Right ventricle myocardium superior (tissue), 1 donor: ENCODE measurements around the gene ZNF214. TPM values are rescaled to one million over a fixed set of nuclear protein-coding genes. Genes with fewer than 3 reads are reported as not detected.
A peak's percentile ranks its signal among the peaks of the same experiment; 100 is the strongest.
"Not testable (repeated sequence)": the region's sequence is repeated elsewhere in the genome, so short reads cannot be mapped to it uniquely, and the experiment has no call there.

Experiments
- ATAC-seq: fragments of 200-7000 bp; cut with Tn5 transposase; one replicate; pipeline ENCODE4 v1.9.1; 2020; ENCODE audit warnings: mild to moderate bottlenecking; ENCODE audit not compliant: poor library complexity
- DNase-seq: peaks from one replicate; pipeline ENCODE4 v3.0.0-alpha.2; 2020
- intact Hi-C: fragments of 100-400 bp; cut with DNase I; formaldehyde crosslinking; loops from one replicate; pipeline ENCODE4 v1.11.2; 2022
- total RNA-seq: library from RNA; stranded (reverse); fragmentation: NEBNext Ultra II Directional; extraction: Animal tissue kit (Norgen Biotek cat#: 25700); gene quantifications from one replicate; pipeline ENCODE4 v1.2.1, GENCODE V29; 2021
- donor health status: DM: no; HTN: yes; CAD: no; lungs with severe emphysema.

Gene ZNF214
- total RNA-seq, 1 donor from 2014 or later = 1.9 TPM

DNA sequence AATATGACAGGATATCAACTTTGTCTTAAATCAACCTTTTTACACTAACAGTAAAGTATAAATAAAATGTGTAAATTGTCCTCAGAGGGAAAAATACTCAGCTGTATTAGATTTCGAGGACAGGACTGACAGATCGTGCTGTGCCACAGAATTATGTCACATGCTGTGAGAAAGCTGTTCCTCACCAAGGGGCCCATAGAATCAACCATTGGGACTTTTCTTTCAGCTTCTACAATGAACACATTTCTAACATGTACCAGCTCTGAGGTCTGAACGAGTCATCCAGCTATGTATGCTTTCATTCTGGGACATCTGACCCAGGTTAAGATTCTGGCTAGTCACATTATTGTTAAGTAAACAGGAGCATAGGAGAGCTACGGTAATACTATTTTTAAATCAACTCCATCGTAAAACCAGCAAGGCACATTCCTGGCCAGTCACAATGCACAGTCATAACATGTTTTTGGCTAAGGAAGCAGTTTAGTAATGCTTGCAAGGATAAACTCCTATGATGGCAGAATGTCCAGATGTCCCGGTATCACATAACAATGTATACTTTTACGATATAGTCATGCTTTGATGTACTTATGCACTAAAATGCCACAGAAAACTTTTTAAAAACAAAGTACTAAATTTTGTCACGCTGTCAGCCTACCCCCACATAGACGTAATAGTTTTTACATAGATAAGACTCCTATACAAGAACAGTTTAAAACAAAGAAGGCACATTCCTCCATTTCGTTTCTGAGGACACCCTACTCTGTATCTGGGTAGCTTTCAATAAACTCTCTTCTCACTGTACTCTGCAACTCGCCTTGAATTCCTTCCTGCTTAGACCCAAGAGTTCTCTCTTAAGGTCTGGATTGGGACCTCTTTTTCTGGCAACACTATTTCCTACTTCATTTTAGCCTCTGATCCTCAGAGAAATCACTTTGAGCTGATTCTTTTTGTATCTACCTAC is 27.4 kb downstream of the ZNF214 start:
- DNase-seq (no peak), ATAC-seq (no peak)
- intact Hi-C loops = no loop called here

DNA sequence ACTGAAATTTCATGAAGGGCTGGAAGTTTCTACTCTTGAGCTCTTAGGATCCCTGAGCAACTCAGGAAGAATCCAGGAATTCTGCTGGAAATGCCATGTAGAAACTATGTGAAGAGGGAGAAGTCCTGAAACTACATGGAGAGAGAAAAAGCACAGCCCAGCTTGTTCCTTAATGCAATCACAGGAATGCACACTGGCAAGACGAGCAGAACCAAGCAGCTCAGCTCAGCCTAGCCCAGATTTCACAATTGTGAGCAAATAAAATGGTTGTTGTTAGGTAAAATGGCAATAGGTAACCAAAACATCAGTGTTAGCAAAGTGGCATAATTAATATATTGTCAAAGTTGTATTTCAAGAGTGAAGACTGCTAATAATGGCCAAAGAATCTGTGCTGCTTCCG is 28.1 kb downstream of the ZNF214 start:
- ATAC-seq (no peak), DNase-seq (no peak)
- intact Hi-C loops = no loop called here

DNA sequence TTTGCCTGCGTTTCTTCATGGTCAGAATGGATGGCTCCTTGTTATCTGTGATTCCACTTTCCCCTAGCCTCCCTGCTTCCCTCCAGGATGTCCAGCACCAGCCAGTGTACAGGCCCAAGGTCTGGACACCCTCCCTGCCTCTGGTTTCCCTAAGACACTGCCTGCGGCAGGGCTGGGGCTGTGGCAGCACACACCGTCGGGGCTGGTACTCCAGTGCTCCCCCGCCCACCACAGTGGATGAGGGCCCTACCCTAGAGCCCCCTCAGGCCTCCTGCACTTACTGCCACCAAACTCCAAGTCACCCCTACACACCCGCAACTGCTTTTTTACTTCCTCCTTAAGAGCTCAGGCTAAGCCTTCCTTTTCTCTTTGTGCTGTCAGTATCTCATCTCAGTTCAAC is 28.9 kb downstream of the ZNF214 start:
- intact Hi-C loops = no loop called here
- ATAC-seq = no peak
- DNase-seq = peak; percentile 30

DNA sequence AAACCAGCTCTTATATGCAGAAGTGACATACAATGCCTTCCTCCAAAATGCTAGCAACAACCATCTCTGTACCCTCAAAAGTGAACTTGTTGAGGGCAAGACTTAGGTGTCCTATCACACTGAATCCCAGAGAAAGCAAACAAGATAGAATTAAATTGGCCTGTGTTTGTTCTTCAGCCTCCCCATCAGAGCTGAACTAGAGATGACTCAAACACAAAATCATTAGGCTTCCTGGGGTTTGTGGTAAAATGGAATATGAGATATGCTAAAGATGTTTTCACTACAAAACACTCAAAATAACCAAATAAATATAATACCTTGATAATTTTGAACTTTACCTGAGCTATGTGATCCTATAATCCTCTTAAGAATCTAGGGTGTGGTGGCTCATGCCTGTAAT is 31.6 kb downstream of the ZNF214 start:
- DNase-seq (no peak), ATAC-seq (no peak)
- intact Hi-C loops = no loop called here

DNA sequence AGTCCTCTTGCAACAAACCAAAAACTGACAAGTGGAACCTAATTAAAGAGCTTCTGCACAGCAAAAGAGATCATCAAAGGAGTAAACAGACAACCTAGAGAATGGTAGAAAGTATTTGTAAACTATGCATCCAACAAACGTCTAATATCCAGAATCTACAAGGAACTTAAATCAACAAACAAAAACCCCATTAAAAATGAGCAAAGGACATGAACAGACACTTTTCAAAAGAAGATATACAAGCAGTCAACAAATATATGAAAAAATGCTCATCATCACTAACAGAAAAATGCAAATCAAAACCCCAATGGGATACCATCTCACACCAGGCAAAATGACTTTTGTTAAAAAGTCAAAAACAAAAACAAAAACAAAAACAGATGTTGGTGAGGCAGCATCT is 33.7 kb downstream of the ZNF214 start:
- no peak for ATAC-seq
- DNase-seq = no peak
- intact Hi-C loops = no loop called here

DNA sequence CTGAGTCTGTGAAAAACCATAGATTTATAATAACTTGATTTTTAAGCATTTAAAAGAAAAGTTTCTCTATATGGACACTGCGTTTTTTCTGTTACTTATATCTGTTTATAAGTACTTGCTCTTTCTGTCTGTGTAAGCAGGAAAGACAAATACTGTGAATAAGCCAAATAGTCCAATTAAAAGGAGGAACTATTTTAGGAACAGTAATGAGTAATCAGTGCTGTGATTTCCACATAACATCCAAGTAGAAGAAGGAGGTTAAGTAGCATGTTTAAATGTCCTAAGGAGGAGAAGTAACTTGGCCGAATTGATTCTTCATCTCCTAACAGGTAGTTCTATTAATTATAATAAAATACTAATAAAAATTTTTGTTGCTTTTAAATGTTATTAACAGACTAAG is 40.8 kb downstream of the ZNF214 start:
- DNase-seq (no peak), ATAC-seq (no peak)
- intact Hi-C loops = no loop called here

DNA sequence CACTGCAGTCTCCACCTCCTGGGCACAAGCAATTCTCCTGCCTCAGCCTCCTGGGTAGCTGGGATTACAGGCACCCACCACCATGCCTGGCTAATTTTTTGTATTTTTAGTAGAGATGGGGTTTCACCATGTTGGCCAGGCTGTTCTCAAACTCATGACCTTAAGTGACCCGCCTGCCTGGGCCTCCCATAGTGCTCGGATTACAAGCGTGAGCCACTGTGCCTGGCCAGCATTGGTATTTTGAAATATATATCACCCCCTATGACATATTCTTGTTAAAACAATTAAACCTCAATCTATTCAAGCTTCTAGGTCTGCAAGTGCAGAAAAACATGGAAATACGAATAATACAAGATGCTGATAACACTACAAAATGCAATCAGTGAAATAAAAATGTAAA is 50.3 kb downstream of the ZNF214 start:
- intact Hi-C loops, DNase-seq, ATAC-seq: not testable (repeated sequence)

DNA sequence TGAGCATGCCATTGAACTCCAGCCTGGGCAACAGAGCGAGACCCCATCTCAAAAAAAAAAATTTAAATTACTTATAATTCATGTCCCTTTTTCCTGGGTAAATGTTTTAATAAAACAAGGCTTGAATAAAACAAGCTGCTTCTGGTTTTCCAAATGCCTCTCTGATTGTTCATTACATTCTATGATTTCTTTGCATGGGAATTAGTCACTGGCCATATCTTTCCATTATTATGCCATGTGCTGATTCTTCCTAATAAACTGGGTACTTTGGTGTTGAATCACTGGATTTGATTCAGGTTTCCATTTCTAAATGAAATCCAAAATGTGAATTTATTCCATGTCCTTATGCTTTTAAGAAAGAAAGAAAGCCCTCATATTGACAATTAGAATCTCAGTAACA is 51.3 kb downstream of the ZNF214 start:
- intact Hi-C loops = no loop called here
- ATAC-seq (no peak), DNase-seq (no peak)

DNA sequence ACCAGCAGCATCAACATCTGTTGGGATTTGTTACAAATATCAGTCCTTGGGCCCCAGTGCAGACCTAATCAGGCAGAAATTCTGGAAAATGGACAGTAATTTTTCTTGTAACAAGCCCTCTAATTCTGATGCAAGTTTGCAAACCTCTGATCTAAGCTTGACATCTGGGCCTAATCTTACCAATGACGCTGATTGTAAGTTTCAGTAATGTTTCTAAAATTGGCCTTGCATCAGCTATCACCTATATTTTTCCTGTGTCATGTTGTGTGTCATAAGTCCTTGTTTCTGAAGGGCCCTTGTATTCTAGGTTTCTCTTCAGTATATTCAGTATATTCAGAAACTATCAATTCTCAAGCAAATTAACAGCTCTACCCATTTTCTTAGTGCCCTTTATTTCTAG is 57.5 kb downstream of the ZNF214 start:
- ATAC-seq (no peak), DNase-seq (no peak)
- intact Hi-C loops = no loop called here

DNA sequence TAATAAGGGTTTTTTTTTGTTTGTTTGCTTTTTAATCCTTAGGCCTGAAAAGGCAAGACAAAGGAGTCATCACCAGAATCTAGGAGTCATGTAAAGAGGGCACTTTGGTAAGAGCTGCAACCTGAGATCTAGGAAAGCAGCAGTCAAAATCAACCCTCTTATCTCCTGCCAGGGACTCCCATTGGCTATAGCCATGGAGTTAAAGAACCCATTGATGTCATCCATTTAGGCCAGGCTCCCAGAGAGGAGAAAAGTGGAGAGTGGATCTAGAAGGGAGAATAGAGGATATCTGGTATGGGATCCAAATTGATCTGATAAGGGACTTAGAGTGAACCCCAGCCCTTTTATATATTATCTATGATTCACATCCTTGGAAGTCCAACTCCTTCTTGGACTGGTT is 58.0 kb downstream of the ZNF214 start:
- intact Hi-C loops = no loop called here
- DNase-seq = no peak
- no peak for ATAC-seq

DNA sequence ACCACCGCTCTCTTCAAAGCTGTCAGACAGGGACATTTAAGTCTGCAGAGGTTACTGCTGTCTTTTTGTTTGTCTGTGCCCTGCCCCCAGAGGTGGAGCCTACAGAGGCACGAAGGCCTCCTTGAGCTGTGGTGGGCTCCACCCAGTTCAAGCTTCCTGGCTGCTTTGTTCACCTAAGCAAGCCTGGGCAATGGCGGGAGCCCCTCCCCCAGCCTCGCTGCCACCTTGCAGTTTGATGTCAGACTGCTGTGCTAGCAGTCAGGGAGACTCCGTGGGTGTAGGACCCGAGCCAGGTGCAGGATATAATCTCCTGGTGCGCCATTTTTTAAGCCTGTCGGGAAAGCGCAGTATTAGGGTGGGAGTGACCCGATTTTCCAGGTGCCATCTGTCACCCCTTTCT is 65.9 kb downstream of the ZNF214 start:
- intact Hi-C loops, DNase-seq, ATAC-seq: not testable (repeated sequence)

Other genes with a start within 250 kb of the ZNF214 start
- not detected for gene OR2AG2, start 248.4 kb downstream of the ZNF214 start, total RNA-seq
- not detected for gene OR2AG1, start 237.3 kb downstream of the ZNF214 start, total RNA-seq
- gene OR6A2, start 220.7 kb downstream of the ZNF214 start, total RNA-seq = not detected
- not detected for gene OR10A5, start 174.7 kb downstream of the ZNF214 start, total RNA-seq
- gene OR10A2, start 157.3 kb downstream of the ZNF214 start, total RNA-seq = not detected
- gene OR10A4, start 143.7 kb downstream of the ZNF214 start, total RNA-seq = not detected
- not detected for gene OR2D2, start 127.8 kb downstream of the ZNF214 start, total RNA-seq
- gene OR2D3, start 99.3 kb downstream of the ZNF214 start, total RNA-seq = not detected
- gene ZNF215, start 93.9 kb downstream of the ZNF214 start, total RNA-seq = 0.22 TPM
- not detected for gene NLRP14, start 133 bp upstream of the ZNF214 start, total RNA-seq
- not detected for gene RBMXL2, start 68.7 kb upstream of the ZNF214 start, total RNA-seq
- gene SYT9, start 231.6 kb upstream of the ZNF214 start, total RNA-seq = 0.13 TPM